HCT116 (cell line): ENCODE data around the gene ADM2. TPM values are rescaled to one million over a fixed set of nuclear protein-coding genes. Genes with fewer than 3 reads are reported as not detected.

Experiments used
- ATAC-seq: fragments of 200-7000 bp; cut with Tn5 transposase; 2 replicates; pipeline ENCODE4 v1.9.1; 2020; ENCODE audit warnings: mild to moderate bottlenecking, moderate library complexity
- BruUV-seq: library from RNA; stranded (reverse); fragments of 400-500 nt; replicated peaks from 2 replicates; lab custom pipeline; 2021; lab: Mats Ljungman, UMichigan
- CTCF ChIA-PET: fragments of 300-600 bp; sonication (Branson Sonifier 250); formaldehyde crosslinking; loops from one replicate; lab custom pipeline; 2021; ENCODE audit warnings: antibody characterized with exemption; lab: Charles Lee
- POLR2A ChIA-PET: fragments of 300-600, 350-600 bp; sonication (Branson Sonifier 250); formaldehyde crosslinking; loops from one replicate; lab custom pipeline; 2021; ENCODE audit warnings: antibody characterized with exemption; lab: Charles Lee
- RAD21 ChIA-PET, 2 experiments: fragments of 300-600 bp; sonication (Branson Sonifier 250); formaldehyde crosslinking; loops; one replicate each; lab custom pipeline; 2023; ENCODE audit warnings: low total read pairs in 2 of 2; ENCODE audit not compliant: uncharacterized antibody in 2 of 2, unreplicated experiment in 2 of 2, low non-redundant PET in 1 of 2; lab: Charles Lee
- DNase-seq: peaks from one replicate; pipeline ENCODE4 v3.0.0-alpha.2; 2010; ENCODE audit warnings: low read depth, low spot score
- H2AFZ ChIP-seq: fragments of 200-600 bp; shearing (Covaris generic), sonication (generic); 2 replicates; pipeline ENCODE4 v1.6.1; 2017; ENCODE audit warnings: low read depth, mixed run types, mixed read lengths, antibody characterized with exemption, low read length; ENCODE audit not compliant: poor library complexity, severe bottlenecking
- H3K27ac ChIP-seq: 2 replicates; pipeline ENCODE4 v1.5.1; 2012; ENCODE audit warnings: low read depth, low read length
- H3K27me3 ChIP-seq: fragments of 200-600 bp; sonication (generic); 2 replicates; pipeline ENCODE4 v1.6.1; 2016; ENCODE audit warnings: mixed run types, low read length, mixed read lengths; ENCODE audit not compliant: insufficient read depth
- H3K36me3 ChIP-seq, 2 experiments: fragments of 200-500 bp in 1 of 2; fragments of 200-600 bp in 1 of 2; sonication (Bioruptor generic) in 1 of 2; sonication (generic) in 1 of 2; 2 replicates each; pipeline versions ENCODE4 v1.5.1 to v1.6.1; 2014 to 2016; ENCODE audit warnings: low read length in 2 of 2, inconsistent platforms in 1 of 2, mixed read lengths in 1 of 2, mixed run types in 1 of 2; ENCODE audit not compliant: insufficient read depth in 2 of 2, control insufficient read depth in 1 of 2
- H3K4me1 ChIP-seq, 2 experiments: fragments of 200-600 bp in 1 of 2; sonication (generic) in 1 of 2; 2 replicates each; pipeline versions ENCODE4 v1.5.1 to v1.6.1; 2012 to 2017; ENCODE audit warnings: low read length in 2 of 2, inconsistent platforms in 1 of 2, mild to moderate bottlenecking in 1 of 2, mixed read lengths in 1 of 2, mixed run types in 1 of 2, moderate library complexity in 1 of 2; ENCODE audit not compliant: insufficient read depth in 2 of 2, control insufficient read depth in 1 of 2
- H3K4me2 ChIP-seq: fragments of 200-600 bp; sonication (generic); 2 replicates; pipeline ENCODE4 v1.6.1; 2017; ENCODE audit warnings: mixed run types, low read length, mixed read lengths
- H3K4me3 ChIP-seq, 2 experiments: fragments of 200-600 bp in 1 of 2; sonication (generic) in 1 of 2; replicated peaks in 1 of 2; 2 replicates each; pipeline ENCODE4 v1.5.1; 2011 to 2016; ENCODE audit warnings: low read length in 2 of 2, control low read depth in 1 of 2, low read depth in 1 of 2, mild to moderate bottlenecking in 1 of 2, mixed read lengths in 1 of 2, mixed run types in 1 of 2
- H3K79me2 ChIP-seq: fragments of 200-600 bp; sonication (generic); 2 replicates; pipeline ENCODE4 v1.6.1; 2017; ENCODE audit warnings: mild to moderate bottlenecking, mixed run types, low read length, moderate library complexity, mixed read lengths; ENCODE audit not compliant: insufficient read depth
- H3K9ac ChIP-seq: fragments of 200-600 bp; sonication (generic); 2 replicates; pipeline ENCODE4 v1.6.1; 2016; ENCODE audit warnings: low read length, mixed read lengths
- H3K9me2 ChIP-seq: fragments of 200-600 bp; sonication (generic), shearing (Covaris generic); 2 replicates; pipeline ENCODE4 v1.6.1; 2017; ENCODE audit warnings: mixed run types, mild to moderate bottlenecking, moderate library complexity; ENCODE audit not compliant: insufficient read depth
- H3K9me3 ChIP-seq, 2 experiments: fragments of 200-500 bp in 1 of 2; fragments of 200-600 bp in 1 of 2; sonication (Bioruptor generic) in 1 of 2; sonication (generic) in 1 of 2; 2 replicates each; pipeline ENCODE4 v1.6.1; 2014 to 2017; ENCODE audit warnings: low read length in 2 of 2, mixed read lengths in 2 of 2, inconsistent platforms in 1 of 2, low read depth in 1 of 2, mild to moderate bottlenecking in 1 of 2, mixed run types in 1 of 2, moderate library complexity in 1 of 2; ENCODE audit not compliant: control insufficient read depth in 1 of 2, insufficient read depth in 1 of 2
- H4K20me1 ChIP-seq: fragments of 200-600 bp; sonication (generic), shearing (Covaris generic); 2 replicates; pipeline ENCODE4 v1.6.1; 2017; ENCODE audit warnings: mixed run types, mild to moderate bottlenecking, moderate library complexity; ENCODE audit not compliant: insufficient read depth
- CEBPB ChIP-seq: IDR thresholded peaks from 2 replicates; pipeline ENCODE4 v1.6.1; 2012; ENCODE audit warnings: low read depth
- CTCF ChIP-seq, 3 experiments: fragments of 200-600 bp in 1 of 3; sonication (generic) in 1 of 3; IDR thresholded peaks in 2 of 3; conservative IDR thresholded peaks in 1 of 3; 2 replicates each; pipeline ENCODE4 v1.5.1; 2012 to 2017; ENCODE audit warnings: low read depth in 2 of 3, low read length in 2 of 3, antibody characterized with exemption in 1 of 3, borderline replicate concordance in 1 of 3, control low read depth in 1 of 3, mild to moderate bottlenecking in 1 of 3, mixed read lengths in 1 of 3, mixed run types in 1 of 3, moderate library complexity in 1 of 3; ENCODE audit not compliant: insufficient read depth in 1 of 3
- RAD21 ChIP-seq: IDR thresholded peaks from 2 replicates; pipeline ENCODE4 v1.6.1; 2012; ENCODE audit warnings: low read depth, mild to moderate bottlenecking
- REST ChIP-seq: IDR thresholded peaks from 2 replicates; pipeline ENCODE4 v1.6.1; 2012; ENCODE audit warnings: low read depth
- SP1 ChIP-seq: IDR thresholded peaks from 2 replicates; pipeline ENCODE4 v1.6.1; 2012; ENCODE audit warnings: low read depth
- ZBTB33 ChIP-seq: IDR thresholded peaks from 2 replicates; pipeline ENCODE4 v1.6.1; 2011; ENCODE audit warnings: mild to moderate bottlenecking, low read length, moderate library complexity; ENCODE audit not compliant: insufficient replicate concordance; ENCODE audit errors: extremely low read depth
- ZFX ChIP-seq: fragments of 450-650 bp; IDR thresholded peaks from 2 replicates; pipeline ENCODE4 v1.6.1; 2017
- ZNF274 ChIP-seq: fragments of 200-500 bp; sonication (Bioruptor generic); IDR thresholded peaks from 2 replicates; pipeline ENCODE4 v1.6.1; 2014; ENCODE audit warnings: mild to moderate bottlenecking, low read depth, low read length, inconsistent platforms
- intact Hi-C: fragments of 100-400 bp; cut with micrococcal nuclease; formaldehyde crosslinking; loops from 2 replicates; pipeline ENCODE4 v1.10.0; 2022
- total RNA-seq: library from RNA; stranded (reverse); gene quantifications from one replicate; pipeline ENCODE4 v1.2.1, GENCODE V29; 2021; ENCODE audit not compliant: unreplicated experiment

ADM2 gene
- total RNA-seq, 1 experiment from 2014 or later, result 12.8 TPM

DNA sequence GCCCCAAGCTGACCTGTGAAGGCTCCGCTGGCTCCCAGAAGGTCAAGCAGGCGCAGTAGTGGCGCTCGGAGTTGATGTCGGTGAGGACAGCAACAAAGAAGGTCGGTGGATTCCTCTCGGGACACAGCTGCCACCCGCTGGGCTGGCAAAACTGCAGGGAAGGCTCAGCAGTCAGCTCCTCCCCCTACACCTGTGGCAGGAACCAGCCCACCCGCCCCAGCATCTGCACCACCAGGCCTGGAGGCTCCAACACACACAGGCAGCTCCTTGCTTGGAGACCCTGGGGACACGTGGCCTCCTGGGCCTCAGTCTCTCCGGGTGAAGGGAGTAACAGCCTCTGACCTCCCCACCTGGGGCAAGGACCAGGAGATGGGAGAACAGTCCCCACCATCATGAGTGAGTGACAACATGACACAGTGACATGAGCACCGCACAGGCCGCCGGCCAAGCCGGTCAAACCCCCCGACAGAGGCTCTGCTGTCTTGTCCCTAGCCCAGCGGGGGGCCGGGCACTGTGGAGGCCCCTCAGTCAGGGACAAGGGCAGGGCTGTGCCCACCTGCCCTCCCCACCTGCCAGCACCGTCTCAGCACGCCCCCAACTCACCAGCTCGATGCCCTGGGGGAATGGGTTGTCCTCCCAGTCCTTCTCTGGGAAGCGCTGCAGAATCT, 13.4 kb upstream of the ADM2 start:
- Histone ChIP-seq H3K9me2 (no peaks in the 10 kb centered on the region), H3K4me1 (peaks cover 19 to 35% of the 10 kb centered on the region in 2 experiments), H3K27ac (no peak overlapping the region), H3K9ac (no peak overlapping the region), H3K4me2 (no peak overlapping the region), H2AFZ (no peak overlapping the region), H3K27me3 (no peaks in the 10 kb centered on the region), H3K36me3 (peaks cover 7 to 11% of the 10 kb centered on the region in 2 experiments; a peak in 3 of 4 replicates), H4K20me1 (peaks cover 6% of the 10 kb centered on the region; the same call in 1 of the 2 replicates), H3K79me2 (peaks cover 44% of the 10 kb centered on the region), H3K4me3 (no peak overlapping the region), H3K9me3 (no peaks in the 10 kb centered on the region)
- TF ChIP-seq CTCF (IDR thresholded peaks at IDR 0.05 in 2 of 3, conservative IDR thresholded peaks at IDR 0.05 in 1 of 3; ENCODE audit: borderline replicate concordance in 1 of 3, insufficient read depth in 1 of 3, low read depth in 2 of 3, low read length in 2 of 3), result no peak
- no peak for TF ChIP-seq CEBPB
- TF ChIP-seq ZFX, result no peak
- no peak for TF ChIP-seq RAD21
- ATAC-seq (no peak), DNase-seq (no peak)
- ChIA-PET POLR2A (no interaction called here), RAD21 (no interaction called here), CTCF (no interaction called here)
- intact Hi-C loops, result no loop called here
- BruUV-seq, result no TSS peak

GRCh38 chr22:50468626-50469025, 12.7 kb upstream of the ADM2 start:
- POLR2A ChIA-PET, result no interaction called here
- CTCF ChIA-PET, result no interaction called here
- H2AFZ ChIP-seq, result no peak overlapping the region
- H3K9me2 ChIP-seq, result no peaks in the 10 kb centered on the region
- H3K4me3 ChIP-seq, result no peak overlapping the region
- intact Hi-C loops, result no loop called here
- no peak overlapping the region for H3K27ac ChIP-seq
- ATAC-seq (no peak), DNase-seq (no peak)
- H3K9ac ChIP-seq, result no peak overlapping the region
- H3K9me3 ChIP-seq, result no peaks in the 10 kb centered on the region
- BruUV-seq, result no TSS peak
- peaks cover 6% of the 10 kb centered on the region; the same call in 1 of the 2 replicates for H4K20me1 ChIP-seq
- RAD21 ChIA-PET, result no interaction called here
- peaks cover 51% of the 10 kb centered on the region for H3K79me2 ChIP-seq
- H3K36me3 ChIP-seq, result peaks cover 7 to 11% of the 10 kb centered on the region in 2 experiments; a peak in 3 of 4 replicates
- no peak overlapping the region for H3K4me2 ChIP-seq
- no peaks in the 10 kb centered on the region for H3K27me3 ChIP-seq
- peaks cover 25 to 42% of the 10 kb centered on the region in 2 experiments for H3K4me1 ChIP-seq
- no peak for TF ChIP-seq SP1
- TF ChIP-seq ZFX, result no peak
- TF ChIP-seq ZBTB33, result no peak
- no peak for TF ChIP-seq REST
- TF ChIP-seq ZNF274, result no peak
- no peak for TF ChIP-seq CEBPB
